ENCODE measurements around the gene PPP2R2C. TPM values are rescaled to one million over a fixed set of nuclear protein-coding genes. Genes with fewer than 3 reads are reported as not detected.

Gene PPP2R2C
- total and polyA plus RNA-seq, 9 of the 15 experiments (the other 6 are each of a cell fraction or from before 2014, with no cell fraction given): 0.04 to 0.06 TPM; not detected in 7

DNA sequence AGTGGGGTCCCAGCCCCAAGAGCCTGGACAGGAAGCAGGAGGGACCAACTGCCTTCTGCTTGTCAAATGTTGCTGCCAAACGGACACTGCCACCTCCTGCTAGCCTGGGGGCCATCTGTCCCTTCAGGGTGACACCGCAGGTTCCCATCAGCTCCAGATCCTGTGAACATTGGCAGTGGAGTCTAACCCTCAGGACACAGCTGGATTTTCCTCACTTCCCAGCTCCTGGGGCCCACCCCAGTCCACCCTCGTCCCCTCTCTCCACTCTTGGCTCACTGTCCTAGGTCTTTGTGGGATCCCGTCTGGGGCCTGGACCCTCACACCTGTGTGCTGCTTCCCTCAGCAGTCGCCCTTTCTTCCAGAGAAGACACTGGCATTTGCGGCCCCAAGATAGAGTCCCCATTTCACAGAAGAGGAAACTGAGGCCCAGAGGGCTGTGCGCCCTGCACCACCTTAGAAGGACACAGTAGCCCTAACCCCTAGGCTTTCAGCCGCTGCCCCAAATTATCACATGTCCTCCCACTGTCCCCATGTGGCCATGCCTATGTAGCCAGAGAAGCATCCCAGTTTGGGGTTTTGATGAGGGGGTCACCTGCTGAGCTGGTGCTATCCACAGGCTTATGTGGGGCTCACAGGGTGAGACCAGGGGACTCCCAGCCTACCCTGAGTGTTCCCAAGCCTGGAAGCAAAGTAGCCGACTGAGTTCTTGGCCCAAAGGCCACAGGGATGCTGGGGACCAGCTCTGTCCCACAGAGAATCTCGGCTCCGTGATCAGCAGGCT, 20.1 kb downstream of the PPP2R2C start:
- peaks cover 14% of the 10 kb centered on the region; the same call in 1 of the 2 replicates for H4K20me1 ChIP-seq (replicated peaks; ENCODE audit: control insufficient read depth, insufficient read depth, low read length)
- H3K4me2 ChIP-seq (ENCODE audit: insufficient read depth, low read length): no peak overlapping the region
- DNase-seq (ENCODE audit: extremely low read depth in 1 of 4, low spot score in 3 of 4) (no peak), ATAC-seq (no peak), FAIRE-seq (no peak)
- POLR2A ChIA-PET: interaction anchor here (0.5 kb wide), 1 partner anchor 69 kb away, joined by 3 read pairs; no protein-coding TSS in a partner anchor
- peaks cover 2% of the 10 kb centered on the region for H3K9me1 ChIP-seq (ENCODE audit: control insufficient read depth, insufficient read depth, low read length)
- peaks cover 24 to 72% of the 10 kb centered on the region in 2 experiments; a peak in 4 of 5 replicates for H3K27me3 ChIP-seq (ENCODE audit: control insufficient read depth in 2 of 2, insufficient read depth in 2 of 2, low read length in 2 of 2)
- in situ Hi-C loops (cut with MboI): no loop called here
- TF ChIP-seq, protein P1, sequence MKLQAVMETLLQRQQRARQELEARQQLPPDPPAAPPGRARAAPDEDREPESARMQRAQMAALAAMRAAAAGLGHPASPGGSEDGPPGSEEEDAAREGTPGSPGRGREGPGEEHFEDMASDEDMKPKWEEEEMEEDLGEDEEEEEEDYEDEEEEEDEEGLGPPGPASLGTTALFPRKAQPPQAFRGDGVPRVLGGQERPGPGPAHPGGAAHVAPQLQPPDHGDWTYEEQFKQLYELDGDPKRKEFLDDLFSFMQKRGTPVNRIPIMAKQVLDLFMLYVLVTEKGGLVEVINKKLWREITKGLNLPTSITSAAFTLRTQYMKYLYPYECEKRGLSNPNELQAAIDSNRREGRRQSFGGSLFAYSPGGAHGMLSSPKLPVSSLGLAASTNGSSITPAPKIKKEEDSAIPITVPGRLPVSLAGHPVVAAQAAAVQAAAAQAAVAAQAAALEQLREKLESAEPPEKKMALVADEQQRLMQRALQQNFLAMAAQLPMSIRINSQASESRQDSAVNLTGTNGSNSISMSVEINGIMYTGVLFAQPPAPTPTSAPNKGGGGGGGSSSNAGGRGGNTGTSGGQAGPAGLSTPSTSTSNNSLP (IDR thresholded peaks at IDR 0.05; ENCODE audit: borderline replicate concordance, low read depth, low read length): no peak
- no peak overlapping the region for H2AFZ ChIP-seq (ENCODE audit: low read depth, low read length)
- no peak overlapping the region for H3K4me3 ChIP-seq
- no peaks in the 10 kb centered on the region for H3K36me3 ChIP-seq (ENCODE audit: control insufficient read depth, insufficient read depth, low read length)
- H3K9ac ChIP-seq (ENCODE audit: insufficient read depth in 1 of 2, low read depth in 2 of 2, low read length in 2 of 2): no peak overlapping the region
- no peak overlapping the region for H3K27ac ChIP-seq (ENCODE audit: extremely low read depth, low read depth, low read length)
- H3K9me3 ChIP-seq (replicated peaks; ENCODE audit: control insufficient read depth, insufficient read depth, low read depth, low read length): no peaks in the 10 kb centered on the region
- BruUV-seq (replicated peaks): no TSS peak
- CTCF ChIA-PET (ENCODE audit: low intra/inter-chr PET ratio): no interaction called here
- no peaks in the 10 kb centered on the region for H3K79me2 ChIP-seq (ENCODE audit: control insufficient read depth, insufficient read depth, low read length)
- intact Hi-C loops (cut with micrococcal nuclease): no loop called here
- H3K4me1 ChIP-seq (replicated peaks in 1 of 2; ENCODE audit: control insufficient read depth in 2 of 2, insufficient read depth in 2 of 2, low read length in 2 of 2): no peaks in the 10 kb centered on the region
- 0% methylated on average over 10 of the region's 11 CpGs for WGBS (ENCODE audit: insufficient coverage, low coverage, missing lambda C conversion rate)

DNA sequence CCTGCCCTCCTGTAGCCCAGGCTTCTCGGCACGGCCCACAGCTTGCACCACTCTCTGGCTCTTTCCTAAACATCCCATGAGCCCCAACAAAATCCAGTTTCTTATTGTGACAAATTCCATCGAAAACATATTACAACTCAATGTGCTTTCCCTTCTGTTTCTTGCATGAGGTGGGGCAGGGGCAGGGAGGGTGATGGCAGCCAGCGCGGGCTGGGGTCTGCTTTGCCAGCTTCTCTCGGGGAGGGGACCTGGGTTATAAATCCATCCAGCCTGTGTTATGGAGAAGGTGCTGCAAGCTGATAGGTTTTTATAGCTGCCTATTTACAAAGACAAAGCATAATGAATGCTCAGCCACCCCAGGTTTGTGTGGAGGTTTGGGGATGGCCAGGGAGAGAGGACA, 21.1 kb downstream of the PPP2R2C start:
- ATAC-seq: no peak
- ChIA-PET CTCF (ENCODE audit: low intra/inter-chr PET ratio) (no interaction called here), POLR2A (no interaction called here)
- Histone ChIP-seq H3K27me3 (ENCODE audit: control insufficient read depth in 2 of 2, insufficient read depth in 2 of 2, low read length in 2 of 2) (peaks cover 25 to 77% of the 10 kb centered on the region in 2 experiments; a peak in 4 of 5 replicates), H3K9me3 (replicated peaks; ENCODE audit: control insufficient read depth, insufficient read depth, low read depth, low read length) (no peaks in the 10 kb centered on the region), H3K4me1 (replicated peaks in 1 of 2; ENCODE audit: control insufficient read depth in 2 of 2, insufficient read depth in 2 of 2, low read length in 2 of 2) (no peaks in the 10 kb centered on the region), H3K9me1 (ENCODE audit: control insufficient read depth, insufficient read depth, low read length) (peaks cover 2% of the 10 kb centered on the region), H3K9ac (ENCODE audit: insufficient read depth in 1 of 2, low read depth in 2 of 2, low read length in 2 of 2) (no peak overlapping the region), H3K36me3 (ENCODE audit: control insufficient read depth, insufficient read depth, low read length) (no peaks in the 10 kb centered on the region), H3K27ac (ENCODE audit: extremely low read depth, low read depth, low read length) (no peak overlapping the region), H4K20me1 (replicated peaks; ENCODE audit: control insufficient read depth, insufficient read depth, low read length) (peaks cover 14% of the 10 kb centered on the region; the same call in 1 of the 2 replicates), H3K4me3 (no peak overlapping the region), H2AFZ (ENCODE audit: low read depth, low read length) (no peak overlapping the region), H3K79me2 (ENCODE audit: control insufficient read depth, insufficient read depth, low read length) (no peaks in the 10 kb centered on the region), H3K4me2 (ENCODE audit: insufficient read depth, low read length) (no peak overlapping the region)
- BruUV-seq (replicated peaks): no TSS peak
- in situ Hi-C loops (cut with MboI) (no loop called here), intact Hi-C loops (cut with micrococcal nuclease) (no loop called here)
- under 1% methylated on average over 6 of the region's 6 CpGs for WGBS (ENCODE audit: insufficient coverage, low coverage, missing lambda C conversion rate)
- FAIRE-seq: no peak
- DNase-seq (ENCODE audit: extremely low read depth in 1 of 4, low spot score in 3 of 4): no peak
- TF ChIP-seq SUPT5H (IDR thresholded peaks at IDR 0.05) (no peak), PRPF4 (IDR thresholded peaks at IDR 0.05; ENCODE audit: insufficient read depth, low read depth, low read length, poor library complexity, severe bottlenecking) (no peak), ETV6 (IDR thresholded peaks at IDR 0.05; ENCODE audit: borderline replicate concordance in 1 of 2, low read depth in 2 of 2, low read length in 1 of 2) (no peak), ETV6 (CRISPR knock-in tag; IDR thresholded peaks at IDR 0.05; ENCODE audit: borderline replicate concordance) (no peak), HDAC1 (IDR thresholded peaks at IDR 0.05) (no peak), ZNF384 (IDR thresholded peaks at IDR 0.05; ENCODE audit: low read depth, low read length) (no peak), SMAD3 (CRISPR knock-in tag; conservative IDR thresholded peaks at IDR 0.05) (no peak)
- TF ChIP-seq, protein P2, sequence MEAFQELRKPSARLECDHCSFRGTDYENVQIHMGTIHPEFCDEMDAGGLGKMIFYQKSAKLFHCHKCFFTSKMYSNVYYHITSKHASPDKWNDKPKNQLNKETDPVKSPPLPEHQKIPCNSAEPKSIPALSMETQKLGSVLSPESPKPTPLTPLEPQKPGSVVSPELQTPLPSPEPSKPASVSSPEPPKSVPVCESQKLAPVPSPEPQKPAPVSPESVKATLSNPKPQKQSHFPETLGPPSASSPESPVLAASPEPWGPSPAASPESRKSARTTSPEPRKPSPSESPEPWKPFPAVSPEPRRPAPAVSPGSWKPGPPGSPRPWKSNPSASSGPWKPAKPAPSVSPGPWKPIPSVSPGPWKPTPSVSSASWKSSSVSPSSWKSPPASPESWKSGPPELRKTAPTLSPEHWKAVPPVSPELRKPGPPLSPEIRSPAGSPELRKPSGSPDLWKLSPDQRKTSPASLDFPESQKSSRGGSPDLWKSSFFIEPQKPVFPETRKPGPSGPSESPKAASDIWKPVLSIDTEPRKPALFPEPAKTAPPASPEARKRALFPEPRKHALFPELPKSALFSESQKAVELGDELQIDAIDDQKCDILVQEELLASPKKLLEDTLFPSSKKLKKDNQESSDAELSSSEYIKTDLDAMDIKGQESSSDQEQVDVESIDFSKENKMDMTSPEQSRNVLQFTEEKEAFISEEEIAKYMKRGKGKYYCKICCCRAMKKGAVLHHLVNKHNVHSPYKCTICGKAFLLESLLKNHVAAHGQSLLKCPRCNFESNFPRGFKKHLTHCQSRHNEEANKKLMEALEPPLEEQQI (IDR thresholded peaks at IDR 0.05): no peak
